Peyer's patch (tissue), 4 donors: Measurements from ENCODE around the gene EIF2B5.

Experiments used
- CTCF ChIP-seq, 6 experiments: fragments of 450-650 bp in 4 of 6; fragments of 200-600 bp in 2 of 6; sonication (generic) in 1 of 6; IDR thresholded peaks; one replicate each; pipeline ENCODE4 v1.5.1; 2017 to 2019; ENCODE audit warnings: antibody characterized with exemption in 6 of 6, mild to moderate bottlenecking in 3 of 6, moderate library complexity in 1 of 6
- POLR2A ChIP-seq, 2 donors: fragments of 450-650 bp; IDR thresholded peaks; one replicate each; pipeline ENCODE4 v1.5.1; 2017; ENCODE audit warnings: antibody characterized with exemption in 2 of 2, mild to moderate bottlenecking in 2 of 2, moderate library complexity in 2 of 2

DNA sequence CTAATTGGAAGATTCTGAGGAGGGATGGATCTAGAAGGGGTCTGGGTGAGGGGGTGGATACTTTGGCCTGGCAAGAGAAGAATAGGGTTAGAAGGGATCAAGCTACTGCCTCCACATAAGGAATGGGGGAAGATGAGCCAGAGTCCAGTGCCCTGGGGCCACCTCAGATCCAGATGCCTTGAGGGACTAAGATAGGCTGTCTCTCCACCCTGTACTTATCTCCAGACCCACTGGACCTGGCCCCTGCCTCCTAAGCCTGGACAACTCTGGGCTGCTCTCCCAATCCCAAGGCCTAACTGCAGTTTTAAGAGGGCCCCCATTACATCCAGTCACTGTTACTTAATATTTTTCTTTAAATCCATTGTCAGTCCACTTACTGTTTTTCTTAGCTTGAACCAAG, 22.0 kb downstream of the EIF2B5 start:
- TF ChIP-seq POLR2A (IDR thresholded peaks at IDR 0.05) (no peak), CTCF (IDR thresholded peaks at IDR 0.05) (no peak)
